ENCODE data around the gene SUPV3L1. TPM values are rescaled to one million over a fixed set of nuclear protein-coding genes. Genes with fewer than 3 reads are reported as not detected.

Gene SUPV3L1
- total and polyA plus RNA-seq, 7 donors = 33.9 to 56.4 (median 50.6) TPM

- no peak for DNase-seq
- H3K27ac ChIP-seq = no peak overlapping the region
- intact Hi-C loops (cut with DNase I) = no loop called here
- no peak for TF ChIP-seq CTCF (IDR thresholded peaks at IDR 0.05)
- H3K27me3 ChIP-seq (ENCODE audit: insufficient read depth in 3 of 3, low read length in 2 of 3) = no peaks in the 10 kb centered on the region
- H3K4me3 ChIP-seq = no peak overlapping the region
- H3K9me3 ChIP-seq = no peaks in the 10 kb centered on the region
- ATAC-seq = no peak
- peaks cover 7% of the 10 kb centered on the region for H3K4me1 ChIP-seq
- 56 to 79% (median 70%) methylated on average over 3 of the region's 3 CpGs for WGBS, 3 donors
- H3K36me3 ChIP-seq (ENCODE audit: insufficient read depth in 1 of 2, low read depth in 1 of 2) = peaks cover 12 to 48% of the 10 kb centered on the region in 2 donors
Measured at GRCh38 chr10:69209787-69210484, 29.9 kb downstream of the SUPV3L1 start.

- intact Hi-C loops (cut with DNase I) = no loop called here
Measured at GRCh38 chr10:69211104-69211503, 31.1 kb downstream of the SUPV3L1 start.

GRCh38 chr10:69211524-69211923 is 31.5 kb downstream of the SUPV3L1 start:
- no peak for TF ChIP-seq CTCF (IDR thresholded peaks at IDR 0.05)
- Histone ChIP-seq H3K36me3 (ENCODE audit: insufficient read depth in 1 of 2, low read depth in 1 of 2) (peaks cover 9 to 32% of the 10 kb centered on the region in 2 donors), H3K27ac (no peak overlapping the region), H3K4me1 (peaks cover 7% of the 10 kb centered on the region), H3K4me3 (no peak overlapping the region), H3K9me3 (no peaks in the 10 kb centered on the region), H3K27me3 (ENCODE audit: insufficient read depth in 3 of 3, low read length in 2 of 3) (no peaks in the 10 kb centered on the region)
- WGBS, 3 donors = 79 to 84% (median 82%) methylated on average over 3 of the region's 3 CpGs
- ATAC-seq (no peak), DNase-seq (no peak)
- intact Hi-C loops (cut with DNase I) = no loop called here

More at GRCh38 chr10:69211104-69211503, 31.1 kb downstream of the SUPV3L1 start:
- H3K4me3 ChIP-seq = no peak overlapping the region
- H3K9me3 ChIP-seq = no peaks in the 10 kb centered on the region
- peaks cover 9 to 36% of the 10 kb centered on the region in 2 donors for H3K36me3 ChIP-seq (ENCODE audit: insufficient read depth in 1 of 2, low read depth in 1 of 2)
- peaks cover 7% of the 10 kb centered on the region for H3K4me1 ChIP-seq
- H3K27ac ChIP-seq = no peak overlapping the region
- ATAC-seq (no peak), DNase-seq (no peak)
- WGBS, 3 donors = 51 to 60% (median 53%) methylated on average over 2 of the region's 2 CpGs
- H3K27me3 ChIP-seq (ENCODE audit: insufficient read depth in 3 of 3, low read length in 2 of 3) = no peaks in the 10 kb centered on the region
- no peak for TF ChIP-seq CTCF (IDR thresholded peaks at IDR 0.05)

- ATAC-seq (peak in 3 of 4 donors; percentile 30 to 55 (median 39)), DNase-seq (no peak)
- H3K27ac ChIP-seq = no peak overlapping the region
- peaks cover 0 to 10% of the 10 kb centered on the region in 2 donors for H3K36me3 ChIP-seq (ENCODE audit: insufficient read depth in 1 of 2, low read depth in 1 of 2)
- intact Hi-C loops (cut with DNase I) = no loop called here
- no peak overlapping the region for H3K4me3 ChIP-seq
- peaks cover 7% of the 10 kb centered on the region for H3K4me1 ChIP-seq
- no peaks in the 10 kb centered on the region for H3K27me3 ChIP-seq (ENCODE audit: insufficient read depth in 3 of 3, low read length in 2 of 3)
- no peak for TF ChIP-seq CTCF (IDR thresholded peaks at IDR 0.05)
- whole genome bisulfite sequencing, 3 donors = 28 to 39% (median 34%) methylated on average over 5 of the region's 5 CpGs
- H3K9me3 ChIP-seq = no peaks in the 10 kb centered on the region
Measured at GRCh38 chr10:69213591-69214311, 33.7 kb downstream of the SUPV3L1 start.
